NCI-H2081 treated with DMSO at 0.1 percent for 48 hours (cell line): ENCODE data around the gene PPFIA1.
"Not testable (repeated sequence)": the region's sequence is repeated elsewhere in the genome, so short reads cannot be mapped to it uniquely, and the experiment has no call there.

Source experiments
- DNase-seq: peaks from one replicate; lab custom pipeline; 2025; lab: John Stamatoyannopoulos, UW

Gene PPFIA1

GRCh38 chr11:70358753-70359152 lies 88.3 kb downstream of the PPFIA1 start:
- DNase-seq = no peak

DNA sequence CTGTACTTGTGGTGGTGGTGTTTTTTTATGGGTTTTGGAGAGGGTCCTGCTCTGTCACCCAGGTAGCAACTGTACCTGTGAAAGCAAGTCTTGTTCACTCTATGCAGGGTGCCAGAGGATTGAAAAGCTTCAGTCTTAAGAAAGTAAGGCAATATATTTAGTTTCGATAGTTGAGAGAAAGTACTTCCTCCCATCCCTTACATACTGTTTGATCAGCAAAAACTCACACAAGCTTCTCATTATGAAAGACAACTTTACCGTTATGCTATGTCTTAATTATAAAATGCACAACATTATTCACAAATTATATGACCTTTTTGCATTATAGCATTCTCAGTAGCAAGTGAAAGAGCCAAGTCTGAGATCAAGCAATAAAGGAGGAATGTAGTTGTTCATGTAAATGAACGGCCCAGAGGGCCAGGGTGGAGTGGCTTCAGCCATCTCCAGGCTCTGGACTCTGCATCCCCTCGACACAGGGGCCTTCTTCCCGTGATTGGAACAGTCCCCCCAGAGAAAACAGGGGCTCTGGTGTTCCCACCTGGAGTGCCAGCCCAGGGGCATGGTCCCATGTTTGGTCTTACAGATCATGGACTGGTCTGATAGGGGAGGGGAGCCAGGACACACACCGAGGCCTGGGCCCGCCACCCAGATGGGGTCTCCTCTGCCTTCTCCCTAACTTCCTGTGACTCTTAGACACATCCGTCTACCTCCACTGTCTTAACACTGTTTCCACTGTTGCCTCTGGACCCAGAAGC lies 89.1 kb downstream of the PPFIA1 start:
- DNase-seq = no peak

DNA sequence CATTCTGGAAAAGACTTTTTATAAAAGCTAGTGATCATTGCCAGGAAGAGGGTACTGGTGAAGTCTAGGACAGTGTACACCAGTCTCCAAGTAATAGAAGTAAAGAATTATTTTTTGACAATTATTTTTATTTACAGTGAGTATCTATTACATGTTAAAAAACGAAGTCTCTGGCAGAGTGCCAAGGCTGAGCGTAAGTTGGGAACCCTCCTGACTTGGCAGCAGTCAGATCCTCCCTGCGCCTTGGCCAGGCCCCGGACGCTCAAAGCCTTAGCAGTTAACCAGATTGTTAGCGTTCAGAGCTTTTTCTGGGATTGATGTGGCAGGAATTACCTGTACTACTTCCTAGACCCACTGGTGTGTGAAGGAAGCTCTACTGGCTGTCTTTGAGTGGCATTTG lies 89.7 kb downstream of the PPFIA1 start:
- no peak for DNase-seq

DNA sequence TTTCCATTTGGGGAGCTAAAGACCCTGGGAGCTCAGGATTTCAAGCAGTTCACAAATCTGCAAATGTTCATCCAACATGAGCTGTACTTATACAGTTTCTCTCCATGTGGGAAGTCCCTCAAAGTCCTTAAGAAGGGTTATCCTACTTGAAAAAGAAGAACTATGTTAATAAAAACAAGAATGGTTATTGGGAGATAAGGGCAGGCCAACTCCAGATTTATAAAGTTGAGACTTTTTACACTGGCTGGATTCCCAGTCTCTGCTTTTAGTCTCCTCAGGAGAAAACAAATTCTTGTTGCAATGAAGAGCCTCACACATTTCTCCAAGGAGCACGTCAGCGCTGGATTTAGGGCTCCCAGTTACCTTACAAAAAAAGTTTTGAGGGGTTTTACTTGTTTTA lies 93.7 kb downstream of the PPFIA1 start:
- DNase-seq = no peak

GRCh38 chr11:70364745-70365543 lies 94.5 kb downstream of the PPFIA1 start:
- no peak for DNase-seq

GRCh38 chr11:70365544-70365927 lies 95.0 kb downstream of the PPFIA1 start:
- DNase-seq = no peak

DNA sequence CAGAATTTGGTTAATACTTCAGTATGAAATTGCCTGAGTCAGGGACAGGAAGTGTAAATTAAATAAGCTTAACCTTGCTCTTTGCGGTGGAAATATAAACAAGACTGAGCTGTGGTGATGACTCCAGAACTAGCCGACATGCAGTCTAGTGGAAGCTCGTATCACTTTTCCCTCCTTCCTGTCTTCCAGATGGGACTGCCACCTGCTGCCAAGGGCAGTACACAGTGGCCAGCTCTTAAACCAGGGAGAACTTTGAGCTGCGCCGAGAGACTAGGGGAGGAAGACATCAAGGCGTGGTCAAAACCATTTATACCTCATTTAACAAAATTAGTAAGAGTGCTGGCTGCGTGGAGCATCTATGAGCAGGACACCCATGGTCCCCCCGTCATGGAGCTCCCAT lies 96.6 kb downstream of the PPFIA1 start:
- no peak for DNase-seq

GRCh38 chr11:70368961-70369360 lies 98.5 kb downstream of the PPFIA1 start:
- DNase-seq = no peak

DNA sequence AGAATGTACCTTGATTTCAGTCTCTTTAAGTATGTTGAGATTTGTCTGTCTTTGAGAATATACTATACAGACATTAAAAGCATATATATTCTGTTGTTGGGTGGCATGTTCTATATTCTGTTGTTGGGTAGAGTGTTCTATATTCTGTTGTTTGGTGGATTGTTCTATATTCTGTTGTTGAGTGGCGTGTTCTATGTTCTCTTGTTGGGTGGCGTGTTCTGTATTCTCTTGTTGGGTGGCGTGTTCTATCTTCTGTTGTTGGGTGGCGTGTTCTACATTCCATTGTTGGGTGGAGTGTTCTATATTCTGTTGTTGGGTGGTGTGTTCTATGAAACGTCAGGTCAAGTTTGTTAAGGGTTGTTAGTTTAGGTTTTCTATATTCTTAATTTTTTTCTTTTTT lies 100.8 kb downstream of the PPFIA1 start:
- no peak for DNase-seq

DNA sequence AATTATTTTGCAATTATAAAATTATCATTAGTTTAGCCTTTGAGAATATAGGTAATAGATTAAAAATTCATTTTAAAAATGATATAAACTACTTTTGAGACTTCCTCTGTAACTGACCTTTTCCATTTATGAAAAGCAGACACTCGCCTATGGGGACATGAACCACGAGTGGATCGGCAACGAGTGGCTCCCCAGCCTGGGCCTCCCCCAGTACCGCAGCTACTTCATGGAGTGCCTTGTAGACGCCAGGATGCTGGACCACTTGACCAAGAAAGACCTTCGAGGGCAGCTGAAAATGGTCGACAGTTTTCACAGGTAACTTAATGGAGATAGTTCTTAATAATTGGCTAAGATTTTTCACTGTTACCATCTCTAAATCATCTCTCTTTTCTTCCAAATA lies 101.6 kb downstream of the PPFIA1 start:
- no peak for DNase-seq

DNA sequence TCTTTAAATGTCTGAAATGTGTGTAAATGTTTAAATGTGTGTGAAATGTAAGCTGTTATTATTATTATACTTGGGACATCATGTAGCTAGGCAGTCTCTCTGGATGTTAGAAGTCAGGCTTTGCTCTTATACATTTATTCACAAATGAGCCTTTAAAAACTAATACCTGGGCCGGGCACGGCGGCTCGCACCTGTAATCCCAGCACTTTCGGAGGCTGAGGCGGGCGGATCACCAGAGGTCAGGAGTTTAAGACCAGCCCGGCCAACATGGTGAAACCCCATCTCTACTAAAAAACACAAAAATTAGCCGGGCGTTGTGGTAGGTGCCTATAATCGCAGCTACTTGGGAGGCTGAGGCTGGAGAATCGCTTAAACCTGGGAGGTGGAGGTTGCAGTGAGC lies 106.1 kb downstream of the PPFIA1 start:
- no peak for DNase-seq

GRCh38 chr11:70377645-70378044 lies 107.2 kb downstream of the PPFIA1 start:
- no peak for DNase-seq

GRCh38 chr11:70378506-70379134 lies 108.1 kb downstream of the PPFIA1 start:
- no peak for DNase-seq

DNA sequence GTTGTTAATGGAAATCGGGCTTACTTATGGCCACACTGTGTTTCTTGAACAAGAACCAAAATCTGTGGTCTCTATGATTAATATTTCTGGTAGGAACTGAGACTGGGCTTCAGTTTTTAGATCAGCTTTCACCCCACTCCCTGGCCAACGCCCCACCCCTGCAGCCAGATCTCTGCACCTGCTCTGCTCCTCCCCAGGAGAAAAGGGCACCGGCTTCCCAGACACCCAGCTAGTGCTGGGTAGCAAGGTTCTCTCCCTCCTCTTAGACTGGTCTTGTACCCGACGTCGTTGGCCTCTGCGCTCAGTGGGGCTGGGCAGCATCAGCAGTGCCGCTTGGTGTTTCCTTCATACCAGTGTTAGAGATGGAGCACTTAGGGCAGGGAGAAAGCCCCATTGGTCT lies 110.9 kb downstream of the PPFIA1 start:
- DNase-seq = no peak

- no peak for DNase-seq
Measured at GRCh38 chr11:70381872-70382861, 111.7 kb downstream of the PPFIA1 start.

GRCh38 chr11:70383664-70384565 lies 113.4 kb downstream of the PPFIA1 start:
- no peak for DNase-seq

- no peak for DNase-seq
Measured at GRCh38 chr11:70384566-70385152, 114.2 kb downstream of the PPFIA1 start.

DNA sequence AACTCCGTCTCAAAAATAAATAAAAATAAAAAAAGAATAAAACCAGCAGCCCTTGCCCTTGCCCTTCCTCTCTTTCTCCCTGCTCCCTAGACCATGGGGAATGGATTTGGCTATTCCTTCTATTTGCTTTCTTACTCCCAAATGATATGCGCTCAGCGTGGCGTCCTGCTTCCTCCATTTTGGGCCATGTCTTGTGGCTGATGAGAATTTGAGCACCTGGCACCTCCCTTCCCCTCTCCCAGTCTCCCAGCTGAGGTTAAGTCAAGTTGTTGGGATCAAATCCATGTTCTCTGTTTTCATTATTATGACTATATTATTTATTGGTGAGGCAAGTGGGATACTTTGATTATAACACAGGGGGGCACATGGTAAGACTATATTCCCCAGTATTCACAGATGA lies 117.1 kb downstream of the PPFIA1 start:
- no peak for DNase-seq

DNA sequence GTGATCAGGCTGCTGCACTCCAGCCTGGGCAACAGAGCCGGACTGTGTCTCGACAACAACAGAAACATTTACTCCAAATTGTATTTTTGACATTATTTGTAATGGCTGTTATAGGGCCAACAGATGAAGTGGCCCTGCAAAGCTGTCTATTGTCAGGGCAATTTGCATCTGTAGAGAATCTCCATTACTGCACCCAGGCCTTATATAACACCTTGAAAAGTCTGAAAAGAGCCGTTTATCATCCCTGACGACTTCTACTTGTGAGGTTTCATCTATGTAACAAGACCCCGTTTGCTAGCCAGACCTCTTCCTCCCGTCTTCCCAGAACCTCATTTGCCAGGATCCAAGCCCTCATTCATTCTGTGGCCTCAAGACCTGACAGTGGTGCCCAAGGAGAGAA lies 118.7 kb downstream of the PPFIA1 start:
- DNase-seq = no peak

DNA sequence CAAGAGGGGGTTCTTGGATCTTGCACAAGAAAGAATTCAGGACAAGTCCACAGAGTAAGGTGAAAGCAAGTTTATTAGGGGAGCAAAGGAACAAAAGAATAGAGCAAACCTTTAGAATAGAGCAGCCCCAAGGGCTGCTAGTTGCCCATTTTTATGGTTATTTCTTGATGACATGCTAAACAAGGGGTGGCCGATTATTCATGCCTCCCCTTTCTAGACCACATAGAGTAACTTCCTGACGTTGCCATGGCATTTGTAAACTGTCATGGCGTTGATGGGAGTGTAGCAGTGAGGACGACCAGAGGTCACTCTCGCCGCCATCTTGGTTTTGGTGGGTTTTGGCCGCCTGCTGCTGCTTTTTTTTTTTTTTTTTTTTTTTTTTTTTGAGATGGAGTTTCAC lies 120.4 kb downstream of the PPFIA1 start:
- not testable (repeated sequence) for DNase-seq
